Measurements from ENCODE around the gene PLCH2.

The PLCH2 gene

DNA sequence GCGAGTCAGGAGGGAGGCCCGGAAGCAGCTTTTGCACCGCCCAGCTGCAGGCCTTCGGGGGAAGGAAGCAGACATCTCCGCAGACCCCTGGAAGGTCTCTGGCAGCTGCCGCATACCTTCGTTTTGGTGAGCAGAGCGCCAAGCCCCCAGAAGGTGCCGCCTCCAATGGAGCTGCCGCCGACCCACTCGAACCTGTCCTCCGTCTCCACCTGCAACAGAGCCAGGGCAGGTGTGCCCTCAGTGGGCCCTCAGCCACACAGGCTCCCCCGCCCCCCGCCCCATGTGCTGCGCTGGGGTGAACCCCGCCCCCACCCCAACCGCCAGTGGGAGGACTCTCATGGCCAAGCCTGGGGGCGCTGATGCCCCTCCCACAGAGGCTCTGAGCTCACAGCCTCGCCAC is 44.1 kb downstream of the PLCH2 start:
- in situ Hi-C loops (cut with HindIII; ENCODE audit: low pct_unique_long_range_greater_than_20kb, low sequenced_read_pairs): no loop called here
- no peak for DNase-seq (ENCODE audit: low read depth in 1 of 2, low spot score in 1 of 2)
- TF ChIP-seq JUND (IDR thresholded peaks at IDR 0.05; ENCODE audit: low read depth): no peak

DNA sequence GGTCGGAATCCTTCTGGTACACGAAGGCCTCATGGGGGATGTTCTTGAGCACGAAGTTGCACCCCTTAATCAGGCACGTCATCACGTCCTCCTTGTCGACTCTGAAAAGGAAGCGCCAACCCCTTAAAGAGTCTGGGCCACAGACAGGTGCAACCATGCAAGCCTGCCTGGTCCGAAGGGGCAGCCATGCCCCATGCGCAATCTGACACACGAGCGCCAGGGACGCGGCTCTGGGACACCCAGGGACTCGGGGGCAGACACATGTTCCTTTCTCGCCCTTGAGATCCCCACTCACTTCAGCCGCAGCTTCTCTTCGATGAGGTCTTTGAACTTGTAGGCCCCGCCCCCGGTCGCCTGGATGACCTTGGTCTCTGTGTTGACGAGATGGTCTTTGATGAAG is 44.7 kb downstream of the PLCH2 start:
- no peak for TF ChIP-seq JUND (IDR thresholded peaks at IDR 0.05; ENCODE audit: low read depth)
- DNase-seq (ENCODE audit: low read depth in 1 of 2, low spot score in 1 of 2): no peak
- in situ Hi-C loops (cut with HindIII; ENCODE audit: low pct_unique_long_range_greater_than_20kb, low sequenced_read_pairs): no loop called here

DNA sequence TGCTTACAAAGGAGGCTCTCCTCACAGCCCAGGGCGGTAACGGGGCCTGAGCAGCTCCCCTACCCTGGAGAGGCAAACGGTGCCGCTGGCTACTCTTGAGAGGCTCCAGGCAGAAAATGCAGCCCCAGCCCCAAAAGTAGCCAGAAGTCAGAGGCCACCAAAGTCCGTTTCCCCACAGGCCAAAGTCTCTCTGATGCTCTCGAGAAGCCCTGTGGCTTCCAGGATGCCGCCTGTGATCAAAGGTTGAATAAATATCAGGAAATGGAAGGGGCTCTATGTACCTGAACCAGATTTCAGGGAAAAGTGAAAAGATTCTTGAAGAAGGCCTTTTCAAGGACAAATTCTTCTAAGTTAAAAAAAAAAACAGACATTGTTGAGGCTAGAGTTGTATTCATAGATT is 46.1 kb downstream of the PLCH2 start:
- in situ Hi-C loops (cut with HindIII; ENCODE audit: low pct_unique_long_range_greater_than_20kb, low sequenced_read_pairs): no loop called here
- no peak for TF ChIP-seq JUND (IDR thresholded peaks at IDR 0.05; ENCODE audit: low read depth)
- DNase-seq (ENCODE audit: low read depth in 1 of 2, low spot score in 1 of 2): no peak

DNA sequence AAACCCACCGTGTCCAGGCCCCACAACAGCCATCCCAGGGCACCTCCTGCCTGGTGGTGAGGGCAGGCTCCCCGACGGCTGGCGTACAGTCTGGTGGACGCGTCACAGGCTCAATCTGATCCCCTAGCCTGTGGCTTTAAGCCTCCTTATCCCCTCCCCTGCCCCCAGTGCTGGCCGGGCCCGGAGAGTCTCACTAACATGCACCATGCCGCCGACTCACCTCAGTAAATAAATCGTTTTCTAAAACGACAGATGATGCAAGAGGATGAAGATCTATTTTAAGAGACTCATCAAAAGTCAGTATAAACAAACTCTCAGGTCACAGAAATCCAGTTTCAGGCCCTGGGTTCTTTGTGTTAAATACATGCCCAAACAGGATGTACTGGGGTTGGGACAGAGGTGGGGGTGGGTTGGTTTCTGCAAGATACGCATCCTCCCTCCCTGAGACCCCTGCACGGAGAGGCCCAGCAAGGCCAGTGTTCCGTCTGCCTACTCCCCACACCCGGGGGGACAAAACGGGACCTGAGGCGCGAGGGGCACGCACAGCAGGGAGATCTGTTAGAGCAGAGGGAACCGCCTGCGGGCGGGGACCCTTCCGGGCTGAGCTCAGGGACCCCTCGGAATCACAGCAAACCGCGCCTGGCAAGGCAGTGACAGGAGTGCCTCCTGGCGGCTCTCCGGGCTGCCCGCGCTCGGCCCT is 47.3 kb downstream of the PLCH2 start:
- TF ChIP-seq JUND (IDR thresholded peaks at IDR 0.05; ENCODE audit: low read depth): no peak
- DNase-seq (ENCODE audit: low read depth in 1 of 2, low spot score in 1 of 2): no peak
- in situ Hi-C loops (cut with HindIII; ENCODE audit: low pct_unique_long_range_greater_than_20kb, low sequenced_read_pairs): no loop called here

DNA sequence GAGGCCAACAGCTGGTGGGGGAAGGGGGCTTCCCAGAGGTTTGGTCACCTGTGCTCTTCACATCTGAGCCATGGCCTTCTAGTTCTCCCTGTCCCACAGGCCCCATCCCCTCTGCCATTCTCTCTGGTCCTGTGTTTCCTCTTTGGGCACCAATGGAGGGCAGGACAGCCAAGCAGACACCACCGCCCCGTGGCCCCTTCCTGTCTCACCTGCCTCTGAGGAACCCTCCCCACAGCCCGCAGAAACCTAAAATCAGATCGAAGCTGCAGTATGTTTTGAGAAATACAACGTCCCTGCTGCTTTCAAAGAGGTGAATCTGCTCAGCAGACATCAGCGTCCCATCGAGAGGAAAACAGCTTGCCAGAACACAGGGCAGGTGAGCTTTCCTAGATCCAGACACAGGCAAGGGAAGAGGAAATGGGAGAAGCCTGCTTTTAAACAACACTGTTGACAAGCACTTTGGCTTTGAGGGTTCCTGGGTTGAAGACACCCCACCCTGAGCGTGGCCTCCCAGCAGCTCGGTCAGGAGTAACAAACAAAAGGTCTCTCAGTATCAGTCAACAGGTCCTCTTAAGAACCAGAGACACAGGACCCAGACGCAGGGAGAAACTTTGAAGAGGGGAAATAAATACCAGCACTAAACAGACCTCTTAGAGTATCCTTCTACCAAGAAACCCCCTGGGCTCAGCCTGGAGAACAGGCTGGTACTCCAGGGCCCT is 48.0 kb downstream of the PLCH2 start:
- in situ Hi-C loops (cut with HindIII; ENCODE audit: low pct_unique_long_range_greater_than_20kb, low sequenced_read_pairs): no loop called here
- TF ChIP-seq JUND (IDR thresholded peaks at IDR 0.05; ENCODE audit: low read depth): no peak
- DNase-seq (ENCODE audit: low read depth in 1 of 2, low spot score in 1 of 2): no peak

DNA sequence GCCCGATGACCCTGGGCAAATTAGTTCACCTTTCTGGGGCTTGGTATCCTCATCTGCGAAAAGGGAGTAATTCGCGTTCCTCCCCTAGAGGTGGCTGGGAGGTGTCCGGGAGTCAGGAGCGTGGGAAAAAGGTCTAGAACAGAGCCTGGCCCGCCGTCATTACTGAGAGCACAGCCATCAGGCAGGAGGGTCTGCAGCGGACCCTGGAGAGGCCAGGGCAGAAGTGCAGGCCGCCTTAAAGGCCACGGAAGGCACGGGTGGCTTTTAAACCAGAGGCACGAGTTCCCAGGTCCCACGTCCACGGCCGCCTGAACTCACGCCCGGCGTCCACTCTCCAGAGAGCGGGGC is 49.5 kb downstream of the PLCH2 start:
- TF ChIP-seq JUND (IDR thresholded peaks at IDR 0.05; ENCODE audit: low read depth): no peak
- in situ Hi-C loops (cut with HindIII; ENCODE audit: low pct_unique_long_range_greater_than_20kb, low sequenced_read_pairs): no loop called here
- DNase-seq (ENCODE audit: low read depth in 1 of 2, low spot score in 1 of 2): no peak

DNA sequence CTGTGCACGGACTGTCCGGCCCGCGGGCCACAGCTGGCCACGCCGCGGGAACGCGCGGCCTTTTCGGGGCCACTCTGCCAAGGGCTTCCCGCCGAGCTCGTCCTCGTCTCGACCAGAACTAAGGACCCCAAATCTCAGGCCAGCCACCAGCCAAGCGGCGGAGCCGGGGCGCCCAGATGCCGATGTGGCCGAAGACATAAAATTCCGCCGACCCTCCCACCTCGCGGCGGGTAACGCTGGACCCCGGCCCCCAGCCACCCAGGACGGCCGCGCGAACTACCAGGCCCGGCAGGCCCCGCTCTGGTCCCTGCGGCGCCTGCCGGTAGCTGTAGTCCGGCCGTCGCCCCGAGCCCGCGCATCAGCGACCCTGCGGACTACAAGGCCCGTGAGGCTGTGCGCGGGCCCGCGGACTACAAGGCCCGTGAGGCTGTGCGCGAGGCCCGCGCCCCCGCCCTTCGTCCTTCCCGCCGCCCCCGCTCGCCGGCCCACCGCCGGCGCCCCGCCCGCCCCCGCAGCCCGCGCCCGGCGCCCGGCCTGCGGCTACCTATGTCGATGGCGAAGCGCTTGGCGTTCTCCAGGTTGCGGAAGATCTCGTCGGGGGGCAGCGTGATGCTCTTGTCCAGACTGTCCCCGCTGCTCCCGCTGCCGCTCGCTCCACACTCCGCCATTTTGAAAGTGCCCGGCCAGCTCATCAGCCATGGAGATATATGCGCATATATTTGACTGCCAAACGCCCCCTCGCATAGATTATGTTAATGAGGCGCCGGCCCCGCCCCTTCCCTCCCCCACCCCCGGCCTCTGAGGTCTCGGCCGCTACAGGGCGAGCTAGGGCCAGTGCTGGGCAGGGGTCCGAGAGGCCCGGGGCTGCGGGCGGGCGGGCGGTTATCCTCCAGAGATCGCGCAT is 50.1 kb downstream of the PLCH2 start, which contains the start of gene PANK4:
Gene PANK4 (minus strand): TSS at position 677 of the 904 bp plus-strand sequence. CDS start 9 bp downstream, at position 668.
- peak; percentile 92 to 94 for DNase-seq (ENCODE audit: low read depth in 1 of 2, low spot score in 1 of 2)
- in situ Hi-C loops (cut with HindIII; ENCODE audit: low pct_unique_long_range_greater_than_20kb, low sequenced_read_pairs): no loop called here
- TF ChIP-seq JUND (IDR thresholded peaks at IDR 0.05; ENCODE audit: low read depth): no peak

DNA sequence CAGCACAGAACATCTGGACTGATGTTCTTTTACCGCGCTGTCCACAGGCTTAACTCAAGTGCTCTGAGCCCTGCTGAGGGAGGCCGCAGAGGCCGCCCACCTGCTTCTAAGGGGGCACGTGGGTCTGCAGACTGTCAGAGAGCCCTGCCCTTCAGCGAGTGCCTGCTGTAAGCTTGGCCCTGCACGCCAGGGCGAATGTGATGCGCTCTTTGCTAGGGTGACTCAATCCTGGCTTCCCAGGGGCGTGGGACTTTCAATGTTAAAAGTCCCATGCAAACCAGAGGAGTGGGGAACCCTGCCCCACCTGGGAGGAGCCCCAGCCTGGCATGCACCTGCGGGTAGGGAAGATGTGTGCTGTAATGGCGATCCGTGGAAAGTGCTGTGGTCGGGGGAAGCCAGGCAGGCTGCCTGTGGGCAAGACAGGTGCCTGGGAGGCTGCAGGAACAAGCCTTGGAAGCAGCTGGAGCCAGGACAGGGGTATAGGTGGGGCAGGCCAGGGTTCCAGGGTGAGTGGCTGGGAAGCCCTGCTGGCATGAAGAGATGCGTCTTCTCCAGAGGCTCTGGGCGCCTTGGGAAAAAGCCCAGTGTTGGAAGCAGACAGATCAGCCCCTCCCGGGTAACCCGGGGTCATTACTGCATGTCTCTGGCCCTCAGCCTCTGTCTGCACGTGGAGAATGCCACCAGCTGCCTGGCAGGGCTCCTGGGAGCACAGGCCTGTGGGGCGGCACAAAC is 50.9 kb downstream of the PLCH2 start:
- in situ Hi-C loops (cut with HindIII; ENCODE audit: low pct_unique_long_range_greater_than_20kb, low sequenced_read_pairs): no loop called here
- DNase-seq (ENCODE audit: low read depth in 1 of 2, low spot score in 1 of 2): no peak
- no peak for TF ChIP-seq JUND (IDR thresholded peaks at IDR 0.05; ENCODE audit: low read depth)

DNA sequence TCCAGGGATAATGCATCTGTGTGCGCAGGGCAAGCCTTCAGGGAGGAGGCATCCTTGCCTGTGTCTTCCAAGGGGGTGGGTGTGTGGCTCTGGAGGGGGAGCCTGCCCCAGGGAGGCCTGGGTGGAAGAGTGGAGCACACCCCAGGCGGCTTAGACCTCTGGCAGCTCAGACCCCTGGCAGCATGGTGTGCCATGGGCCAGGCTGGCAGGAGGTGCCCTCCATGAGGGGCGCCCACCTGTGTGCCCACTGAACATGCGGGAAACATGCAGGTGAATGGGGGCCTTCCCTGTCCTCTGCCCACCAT is 51.4 kb downstream of the PLCH2 start:
- in situ Hi-C loops (cut with HindIII; ENCODE audit: low pct_unique_long_range_greater_than_20kb, low sequenced_read_pairs): no loop called here
- DNase-seq (ENCODE audit: low read depth in 1 of 2, low spot score in 1 of 2): no peak
- no peak for TF ChIP-seq JUND (IDR thresholded peaks at IDR 0.05; ENCODE audit: low read depth)

DNA sequence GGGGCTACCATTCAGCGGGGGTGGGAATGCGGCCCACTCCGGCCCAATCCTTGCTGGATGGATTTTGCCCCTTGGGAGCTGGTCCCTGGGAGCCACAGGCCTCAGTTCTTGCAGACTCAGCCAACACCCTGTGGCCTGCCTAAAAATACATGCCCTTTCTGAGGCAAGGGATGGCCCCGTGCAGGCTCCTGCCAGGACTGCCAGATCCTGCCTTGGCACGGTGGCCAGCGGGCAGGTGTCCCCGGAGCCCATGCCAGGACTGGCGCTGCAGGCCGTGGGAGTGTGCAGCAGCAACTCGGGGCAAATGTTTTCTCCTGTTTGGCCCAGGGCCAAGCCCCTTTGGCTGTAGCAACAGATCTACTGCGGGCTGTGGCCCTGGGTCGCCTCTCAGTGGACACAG is 51.9 kb downstream of the PLCH2 start:
- TF ChIP-seq JUND (IDR thresholded peaks at IDR 0.05; ENCODE audit: low read depth): no peak
- peak in 1 of 2 experiments; percentile 21 for DNase-seq (ENCODE audit: low read depth in 1 of 2, low spot score in 1 of 2)
- in situ Hi-C loops (cut with HindIII; ENCODE audit: low pct_unique_long_range_greater_than_20kb, low sequenced_read_pairs): no loop called here

DNA sequence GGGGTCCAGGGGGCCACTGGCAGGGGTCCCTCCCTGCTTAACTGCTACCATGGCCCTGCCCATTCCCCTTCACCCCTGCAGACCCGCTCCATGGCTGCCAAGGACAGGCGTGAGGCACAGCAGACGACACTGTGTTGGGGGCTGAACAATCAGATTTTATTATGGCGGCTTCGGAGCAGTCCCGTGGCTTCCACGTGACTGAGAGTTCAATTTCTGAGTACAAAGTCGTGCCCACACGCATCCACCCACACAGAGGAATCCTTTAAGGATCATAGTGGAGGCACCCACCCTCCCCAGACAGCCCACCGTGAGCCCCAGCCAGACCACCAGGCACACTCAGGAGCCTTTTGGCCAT is 52.5 kb downstream of the PLCH2 start:
- TF ChIP-seq JUND (IDR thresholded peaks at IDR 0.05; ENCODE audit: low read depth): no peak
- in situ Hi-C loops (cut with HindIII; ENCODE audit: low pct_unique_long_range_greater_than_20kb, low sequenced_read_pairs): no loop called here
- no peak for DNase-seq (ENCODE audit: low read depth in 1 of 2, low spot score in 1 of 2)

DNA sequence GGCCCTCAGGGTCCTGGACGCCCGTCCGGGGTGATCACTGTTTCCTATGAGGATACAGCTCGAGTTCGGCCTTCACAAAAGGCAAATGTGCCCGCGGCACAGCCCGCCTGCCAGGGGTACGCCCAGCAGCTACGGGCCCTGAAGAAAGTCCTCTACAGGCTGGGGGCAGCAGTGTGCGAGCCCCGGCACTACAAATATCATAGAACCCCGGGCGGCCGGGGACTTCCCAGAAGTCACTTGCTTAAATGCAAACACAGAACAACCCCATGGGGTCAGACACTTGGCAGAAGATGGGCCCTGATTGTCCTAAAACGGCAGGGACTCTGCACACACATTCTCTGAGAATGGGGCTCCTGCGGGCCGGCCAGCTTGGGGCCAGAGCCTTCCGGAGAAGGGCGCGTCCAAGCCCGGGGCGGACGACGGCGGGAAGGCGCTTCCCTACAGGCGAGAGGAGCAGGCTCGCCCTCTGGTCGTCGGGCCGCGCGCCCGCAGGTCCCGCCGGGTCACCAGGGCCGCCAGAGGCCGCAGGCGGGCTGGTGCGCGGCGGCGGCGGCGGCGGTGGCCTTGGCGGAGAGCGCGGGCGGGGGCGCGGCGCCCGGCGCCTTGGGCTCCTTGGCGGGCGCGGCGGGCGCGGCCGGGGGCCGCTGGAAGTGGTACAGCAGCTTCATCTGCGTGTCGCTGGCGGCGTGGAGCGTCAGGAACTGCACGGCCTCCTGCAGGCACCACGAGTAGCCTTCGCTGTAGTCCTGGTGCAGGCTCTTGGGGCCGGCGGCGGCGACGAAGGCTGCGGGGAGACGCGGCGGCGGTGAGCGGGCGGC is 53.1 kb downstream of the PLCH2 start:
- in situ Hi-C loops (cut with HindIII; ENCODE audit: low pct_unique_long_range_greater_than_20kb, low sequenced_read_pairs): no loop called here
- TF ChIP-seq JUND (IDR thresholded peaks at IDR 0.05; ENCODE audit: low read depth): no peak
- DNase-seq (ENCODE audit: low read depth in 1 of 2, low spot score in 1 of 2): no peak

Data from T47D (cell line).